Retinal pigment epithelial cell (primary cell): ENCODE measurements around the gene SLC13A4.

ENCODE experiments used
- DNase-seq: peaks from one replicate; pipeline ENCODE4 v3.0.0-alpha.2; 2010; ENCODE audit warnings: low read depth
- H3K4me3 ChIP-seq: 2 replicates; pipeline ENCODE4 v1.5.1; 2011; ENCODE audit warnings: mild to moderate bottlenecking, low read length, control low read depth, moderate library complexity
- TF ChIP-seq, protein P1 (sequence below): conservative IDR thresholded peaks from 2 replicates; pipeline ENCODE4 v1.5.1; 2011; ENCODE audit warnings: low read depth, low read length, control low read depth, inconsistent platforms

Gene SLC13A4

DNA sequence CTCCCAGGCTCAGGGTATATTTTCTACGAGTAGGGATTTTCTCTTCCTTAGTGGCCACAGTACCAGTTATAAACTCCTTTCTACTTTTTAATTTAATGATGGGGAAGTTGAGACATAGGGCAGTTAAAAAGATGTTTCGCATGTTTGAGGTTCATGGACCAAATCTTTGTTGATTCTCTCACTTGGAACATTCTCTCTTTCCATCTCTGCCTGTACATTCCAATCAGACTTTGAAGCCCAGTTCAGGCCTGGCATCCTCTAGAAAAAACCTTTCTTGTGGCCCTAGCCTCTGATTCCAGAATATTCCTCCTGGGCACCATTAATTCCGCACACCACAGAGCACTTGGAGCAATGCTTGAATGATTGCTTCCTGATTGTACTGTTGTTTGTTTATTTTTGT lies 18.5 kb downstream of the SLC13A4 start:
- TF ChIP-seq, protein P1, sequence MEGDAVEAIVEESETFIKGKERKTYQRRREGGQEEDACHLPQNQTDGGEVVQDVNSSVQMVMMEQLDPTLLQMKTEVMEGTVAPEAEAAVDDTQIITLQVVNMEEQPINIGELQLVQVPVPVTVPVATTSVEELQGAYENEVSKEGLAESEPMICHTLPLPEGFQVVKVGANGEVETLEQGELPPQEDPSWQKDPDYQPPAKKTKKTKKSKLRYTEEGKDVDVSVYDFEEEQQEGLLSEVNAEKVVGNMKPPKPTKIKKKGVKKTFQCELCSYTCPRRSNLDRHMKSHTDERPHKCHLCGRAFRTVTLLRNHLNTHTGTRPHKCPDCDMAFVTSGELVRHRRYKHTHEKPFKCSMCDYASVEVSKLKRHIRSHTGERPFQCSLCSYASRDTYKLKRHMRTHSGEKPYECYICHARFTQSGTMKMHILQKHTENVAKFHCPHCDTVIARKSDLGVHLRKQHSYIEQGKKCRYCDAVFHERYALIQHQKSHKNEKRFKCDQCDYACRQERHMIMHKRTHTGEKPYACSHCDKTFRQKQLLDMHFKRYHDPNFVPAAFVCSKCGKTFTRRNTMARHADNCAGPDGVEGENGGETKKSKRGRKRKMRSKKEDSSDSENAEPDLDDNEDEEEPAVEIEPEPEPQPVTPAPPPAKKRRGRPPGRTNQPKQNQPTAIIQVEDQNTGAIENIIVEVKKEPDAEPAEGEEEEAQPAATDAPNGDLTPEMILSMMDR: no peak
- no peak overlapping the region for H3K4me3 ChIP-seq
- DNase-seq: no peak

DNA sequence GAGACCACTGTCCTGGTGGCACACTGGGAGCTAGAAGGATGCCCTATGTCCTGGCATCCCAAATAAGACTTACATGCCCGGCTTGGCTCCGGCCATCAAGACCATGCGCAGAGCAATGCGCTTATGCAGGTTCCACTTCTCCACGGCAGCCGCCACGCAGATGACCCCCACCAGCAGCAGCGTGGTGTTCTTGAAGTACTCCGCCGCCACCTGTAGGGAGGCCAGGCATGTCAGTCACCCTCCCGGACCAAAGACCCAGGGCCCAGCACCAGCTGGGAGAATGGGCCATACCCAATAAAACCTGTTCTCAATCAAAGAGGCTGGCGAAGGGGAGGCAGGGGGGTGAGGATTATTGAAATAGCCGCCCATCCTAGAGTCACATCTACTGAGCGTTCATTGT lies 19.9 kb downstream of the SLC13A4 start:
- TF ChIP-seq, protein P1: no peak
- no peak for DNase-seq
- no peak overlapping the region for H3K4me3 ChIP-seq

DNA sequence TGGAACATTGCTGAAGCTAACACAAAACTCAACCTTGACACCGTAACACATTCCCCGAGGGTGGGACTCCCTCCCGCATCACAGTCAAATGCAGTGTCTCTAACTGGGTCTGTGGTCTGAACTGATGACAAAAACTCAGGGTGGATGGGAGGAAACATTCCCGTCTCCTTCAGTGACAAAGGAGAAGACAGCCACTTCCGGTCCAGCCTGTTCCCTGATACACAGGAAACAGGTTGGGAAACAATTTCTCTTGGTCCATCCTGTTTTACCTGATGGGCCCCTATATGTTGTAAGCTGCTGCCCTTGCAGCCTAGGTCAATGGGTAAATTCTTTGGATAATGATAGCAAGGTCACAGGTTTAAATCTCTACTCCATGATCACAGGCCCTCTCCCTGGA lies 20.4 kb downstream of the SLC13A4 start:
- no peak for DNase-seq
- H3K4me3 ChIP-seq: no peak overlapping the region
- TF ChIP-seq, protein P1: no peak

DNA sequence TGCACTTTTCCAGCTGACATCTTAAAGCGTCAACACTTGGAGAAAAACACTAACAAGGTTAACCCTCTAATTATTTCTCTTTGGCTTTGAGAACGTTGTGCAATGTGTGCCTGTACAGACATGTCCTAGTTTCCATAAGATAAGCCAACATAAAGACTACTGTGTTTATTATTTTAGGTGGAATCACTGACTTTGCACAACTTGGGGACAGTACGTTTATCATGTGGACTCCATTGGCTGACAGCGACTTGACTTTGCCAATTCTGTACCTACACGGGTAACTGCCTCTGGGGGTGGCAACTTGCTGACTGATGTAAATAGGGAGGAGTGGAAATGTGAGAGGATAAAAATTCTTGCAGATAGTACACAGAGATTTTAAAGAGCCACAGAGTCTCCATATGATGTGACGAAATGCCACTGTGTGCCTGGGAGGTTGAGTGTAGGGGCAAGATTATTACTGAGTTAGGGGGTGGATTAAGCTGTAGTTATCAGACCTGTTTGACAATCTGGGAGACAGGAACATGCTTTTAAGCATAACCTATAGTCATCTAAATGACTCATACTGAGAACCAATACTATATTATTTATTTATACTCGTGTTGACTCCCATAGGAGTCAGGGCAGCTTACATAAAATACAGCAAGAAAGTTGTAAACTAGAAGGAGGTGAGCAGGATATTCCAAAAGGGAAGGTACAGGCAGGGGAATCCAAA lies 21.0 kb downstream of the SLC13A4 start:
- H3K4me3 ChIP-seq: no peak overlapping the region
- TF ChIP-seq, protein P1: no peak
- DNase-seq: no peak

DNA sequence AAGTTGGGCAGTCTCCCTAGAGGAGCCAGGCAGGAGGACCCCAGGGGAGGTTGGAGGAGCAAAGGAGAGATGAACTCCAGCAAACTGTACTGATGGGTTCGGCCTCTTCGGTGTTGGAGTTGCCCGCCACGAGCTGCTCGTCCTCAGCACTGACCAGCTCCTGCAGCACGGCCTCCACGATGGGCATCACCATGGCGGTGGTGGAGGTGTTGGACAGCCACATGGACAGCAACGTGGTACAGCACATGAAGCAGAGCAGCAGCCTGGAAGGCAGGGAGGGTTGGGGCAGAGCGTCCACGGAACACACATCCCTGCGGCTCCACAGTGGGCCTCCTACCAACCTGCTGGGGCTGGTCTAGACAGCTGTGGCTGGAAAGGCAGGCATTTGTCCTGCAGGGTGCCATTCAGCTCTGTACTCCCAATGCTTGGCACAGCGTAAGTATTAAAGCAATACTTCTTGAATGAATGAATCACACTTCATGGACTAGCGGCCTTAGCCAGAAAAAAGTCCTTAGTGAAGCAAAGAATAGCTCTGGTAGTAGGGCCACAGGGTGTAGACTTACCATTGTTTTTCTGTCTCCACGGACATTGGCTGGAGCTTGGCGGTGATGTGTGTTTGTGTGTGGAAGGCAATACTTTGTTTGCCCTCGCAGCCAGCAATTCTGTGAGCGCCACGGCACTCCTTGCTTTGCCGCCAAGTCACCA lies 21.8 kb downstream of the SLC13A4 start:
- TF ChIP-seq, protein P1: no peak
- H3K4me3 ChIP-seq: no peak overlapping the region
- DNase-seq: no peak

DNA sequence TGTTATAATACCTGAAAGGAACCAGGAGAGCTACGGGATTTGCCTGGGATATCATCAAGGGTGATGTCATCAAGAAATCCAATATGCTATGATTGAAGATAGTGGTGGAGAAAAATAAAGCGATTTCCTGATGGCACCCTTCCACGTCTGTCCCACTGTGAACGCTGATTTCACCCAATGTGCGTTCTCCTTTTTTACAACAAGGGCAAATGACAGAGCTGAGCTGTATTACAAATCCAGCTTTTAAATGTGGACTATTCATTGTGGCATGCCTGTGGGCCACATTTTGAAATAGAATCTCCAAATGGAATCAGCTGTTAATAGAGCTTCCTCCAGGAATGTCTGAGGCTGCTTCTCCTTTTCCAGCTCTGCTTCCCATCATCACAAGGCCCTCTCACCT lies 23.3 kb downstream of the SLC13A4 start:
- H3K4me3 ChIP-seq: no peak overlapping the region
- DNase-seq: no peak
- TF ChIP-seq, protein P1: no peak

DNA sequence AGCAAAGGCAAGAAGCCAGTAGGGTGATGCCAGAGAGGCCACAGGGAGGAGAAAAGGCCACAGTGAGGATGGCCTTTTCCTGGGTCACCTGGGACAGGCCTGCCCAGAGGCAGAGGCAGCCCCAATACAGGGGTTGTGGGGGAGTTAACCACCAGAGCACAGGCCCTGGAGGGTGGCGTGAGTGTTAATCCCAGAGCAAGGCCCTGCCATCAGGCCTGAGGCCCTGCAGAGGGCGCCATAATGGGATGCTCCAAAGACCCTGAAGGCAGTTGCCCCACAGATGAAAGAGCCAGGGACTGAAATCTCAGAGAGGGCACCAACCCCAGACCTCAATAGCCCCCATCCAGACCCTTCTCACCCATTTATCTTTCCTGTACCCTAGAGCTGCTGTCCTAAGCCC lies 23.9 kb downstream of the SLC13A4 start:
- H3K4me3 ChIP-seq: no peak overlapping the region
- TF ChIP-seq, protein P1: peak; percentile 51
- DNase-seq: no peak
